HL-60 (cell line): ENCODE results near the gene CACNA2D3.

ENCODE experiments used
- DNase-seq, 2 experiments: peaks; one replicate each; pipeline ENCODE4 v3.0.0-alpha.2; 2010 to 2020; ENCODE audit warnings: low read depth in 1 of 2, low spot score in 1 of 2
- H3K27ac ChIP-seq: fragments of 250-450 bp; sonication (Bioruptor Pico); replicated peaks from 2 replicates; pipeline ENCODE4 v1.5.1; 2020; ENCODE audit warnings: mild to moderate bottlenecking, moderate library complexity
- H3K27me3 ChIP-seq: fragments of 250-450 bp; sonication (Bioruptor Pico); 2 replicates; pipeline ENCODE4 v1.5.1; 2021; ENCODE audit warnings: mild to moderate bottlenecking, moderate library complexity; ENCODE audit not compliant: insufficient read depth, poor library complexity, severe bottlenecking
- H3K4me3 ChIP-seq: replicated peaks from 2 replicates; pipeline ENCODE4 v1.5.1; 2011; ENCODE audit warnings: mild to moderate bottlenecking, control low read depth, low read length; ENCODE audit not compliant: insufficient read depth
- GABPA ChIP-seq: IDR thresholded peaks from 2 replicates; pipeline ENCODE4 v1.6.1; 2012; ENCODE audit warnings: low read depth
- POLR2AphosphoS5 ChIP-seq: IDR thresholded peaks from 2 replicates; pipeline ENCODE4 v1.6.1; 2012; ENCODE audit warnings: low read depth
- SPI1 ChIP-seq: IDR thresholded peaks from 2 replicates; pipeline ENCODE4 v1.6.1; 2012; ENCODE audit warnings: low read depth, mild to moderate bottlenecking, borderline replicate concordance
- TF ChIP-seq, protein P1 (sequence below): IDR thresholded peaks from 2 replicates; pipeline ENCODE4 v1.6.1; 2012; ENCODE audit warnings: low read depth; ENCODE audit not compliant: insufficient replicate concordance
- TF ChIP-seq, protein P2 (sequence below): IDR thresholded peaks from one replicate; pipeline ENCODE4 v1.5.1; 2011; ENCODE audit warnings: low read length, control low read depth, inconsistent platforms; ENCODE audit not compliant: insufficient read depth

The CACNA2D3 gene

DNA sequence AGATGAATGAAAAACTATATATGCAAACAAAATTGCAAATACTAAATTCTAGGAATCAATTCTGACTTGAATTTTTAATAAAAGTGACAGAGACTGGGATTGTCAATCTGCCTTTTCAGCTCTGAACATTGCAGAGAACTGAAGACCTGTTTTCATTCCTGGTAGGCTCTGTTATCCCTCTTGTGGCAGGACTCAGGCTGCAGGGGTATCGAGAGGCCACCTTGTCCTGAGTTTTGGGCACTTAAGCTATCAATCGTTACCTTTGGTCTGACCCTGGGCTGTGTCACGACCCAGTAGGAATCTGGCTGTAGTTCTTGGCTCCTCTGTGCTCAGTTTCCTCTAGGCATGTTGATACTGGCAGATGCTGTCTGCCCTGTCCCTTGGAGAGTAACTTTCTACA is 238.0 kb downstream of the CACNA2D3 start:
- no peaks in the 10 kb centered on the region for H3K27me3 ChIP-seq
- H3K4me3 ChIP-seq = no peak overlapping the region
- H3K27ac ChIP-seq = no peak overlapping the region
- DNase-seq = no peak
- TF ChIP-seq, protein P1, sequence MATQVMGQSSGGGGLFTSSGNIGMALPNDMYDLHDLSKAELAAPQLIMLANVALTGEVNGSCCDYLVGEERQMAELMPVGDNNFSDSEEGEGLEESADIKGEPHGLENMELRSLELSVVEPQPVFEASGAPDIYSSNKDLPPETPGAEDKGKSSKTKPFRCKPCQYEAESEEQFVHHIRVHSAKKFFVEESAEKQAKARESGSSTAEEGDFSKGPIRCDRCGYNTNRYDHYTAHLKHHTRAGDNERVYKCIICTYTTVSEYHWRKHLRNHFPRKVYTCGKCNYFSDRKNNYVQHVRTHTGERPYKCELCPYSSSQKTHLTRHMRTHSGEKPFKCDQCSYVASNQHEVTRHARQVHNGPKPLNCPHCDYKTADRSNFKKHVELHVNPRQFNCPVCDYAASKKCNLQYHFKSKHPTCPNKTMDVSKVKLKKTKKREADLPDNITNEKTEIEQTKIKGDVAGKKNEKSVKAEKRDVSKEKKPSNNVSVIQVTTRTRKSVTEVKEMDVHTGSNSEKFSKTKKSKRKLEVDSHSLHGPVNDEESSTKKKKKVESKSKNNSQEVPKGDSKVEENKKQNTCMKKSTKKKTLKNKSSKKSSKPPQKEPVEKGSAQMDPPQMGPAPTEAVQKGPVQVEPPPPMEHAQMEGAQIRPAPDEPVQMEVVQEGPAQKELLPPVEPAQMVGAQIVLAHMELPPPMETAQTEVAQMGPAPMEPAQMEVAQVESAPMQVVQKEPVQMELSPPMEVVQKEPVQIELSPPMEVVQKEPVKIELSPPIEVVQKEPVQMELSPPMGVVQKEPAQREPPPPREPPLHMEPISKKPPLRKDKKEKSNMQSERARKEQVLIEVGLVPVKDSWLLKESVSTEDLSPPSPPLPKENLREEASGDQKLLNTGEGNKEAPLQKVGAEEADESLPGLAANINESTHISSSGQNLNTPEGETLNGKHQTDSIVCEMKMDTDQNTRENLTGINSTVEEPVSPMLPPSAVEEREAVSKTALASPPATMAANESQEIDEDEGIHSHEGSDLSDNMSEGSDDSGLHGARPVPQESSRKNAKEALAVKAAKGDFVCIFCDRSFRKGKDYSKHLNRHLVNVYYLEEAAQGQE = no peak
- no peak for TF ChIP-seq GABPA
- TF ChIP-seq, protein P2, sequence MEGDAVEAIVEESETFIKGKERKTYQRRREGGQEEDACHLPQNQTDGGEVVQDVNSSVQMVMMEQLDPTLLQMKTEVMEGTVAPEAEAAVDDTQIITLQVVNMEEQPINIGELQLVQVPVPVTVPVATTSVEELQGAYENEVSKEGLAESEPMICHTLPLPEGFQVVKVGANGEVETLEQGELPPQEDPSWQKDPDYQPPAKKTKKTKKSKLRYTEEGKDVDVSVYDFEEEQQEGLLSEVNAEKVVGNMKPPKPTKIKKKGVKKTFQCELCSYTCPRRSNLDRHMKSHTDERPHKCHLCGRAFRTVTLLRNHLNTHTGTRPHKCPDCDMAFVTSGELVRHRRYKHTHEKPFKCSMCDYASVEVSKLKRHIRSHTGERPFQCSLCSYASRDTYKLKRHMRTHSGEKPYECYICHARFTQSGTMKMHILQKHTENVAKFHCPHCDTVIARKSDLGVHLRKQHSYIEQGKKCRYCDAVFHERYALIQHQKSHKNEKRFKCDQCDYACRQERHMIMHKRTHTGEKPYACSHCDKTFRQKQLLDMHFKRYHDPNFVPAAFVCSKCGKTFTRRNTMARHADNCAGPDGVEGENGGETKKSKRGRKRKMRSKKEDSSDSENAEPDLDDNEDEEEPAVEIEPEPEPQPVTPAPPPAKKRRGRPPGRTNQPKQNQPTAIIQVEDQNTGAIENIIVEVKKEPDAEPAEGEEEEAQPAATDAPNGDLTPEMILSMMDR = no peak

DNA sequence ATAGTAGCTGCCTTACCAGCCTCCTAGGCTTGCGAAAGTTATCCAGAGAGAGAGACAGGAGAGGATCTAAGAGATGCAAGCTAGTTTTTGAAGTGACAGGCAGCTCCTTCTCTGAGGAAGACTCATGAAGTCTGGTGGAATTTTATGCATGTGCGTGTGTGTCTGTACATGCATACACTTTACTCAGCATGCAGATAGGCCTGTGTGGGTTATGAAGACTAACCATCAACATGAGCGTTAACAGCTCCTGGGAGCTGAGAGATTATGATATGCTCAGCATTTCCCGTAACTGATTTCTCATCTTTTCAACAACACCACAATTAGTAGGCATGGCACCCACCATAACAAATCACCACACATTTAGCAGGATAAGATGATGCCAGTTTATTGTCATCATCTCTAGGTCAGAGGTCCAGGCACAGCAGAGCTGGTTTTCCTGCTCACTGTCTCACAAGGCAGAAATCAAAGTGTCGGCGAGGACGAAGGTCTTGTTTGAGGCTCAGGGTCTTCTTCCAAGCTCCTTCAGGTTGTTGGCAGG is 239.5 kb downstream of the CACNA2D3 start:
- H3K27me3 ChIP-seq = no peaks in the 10 kb centered on the region

DNA sequence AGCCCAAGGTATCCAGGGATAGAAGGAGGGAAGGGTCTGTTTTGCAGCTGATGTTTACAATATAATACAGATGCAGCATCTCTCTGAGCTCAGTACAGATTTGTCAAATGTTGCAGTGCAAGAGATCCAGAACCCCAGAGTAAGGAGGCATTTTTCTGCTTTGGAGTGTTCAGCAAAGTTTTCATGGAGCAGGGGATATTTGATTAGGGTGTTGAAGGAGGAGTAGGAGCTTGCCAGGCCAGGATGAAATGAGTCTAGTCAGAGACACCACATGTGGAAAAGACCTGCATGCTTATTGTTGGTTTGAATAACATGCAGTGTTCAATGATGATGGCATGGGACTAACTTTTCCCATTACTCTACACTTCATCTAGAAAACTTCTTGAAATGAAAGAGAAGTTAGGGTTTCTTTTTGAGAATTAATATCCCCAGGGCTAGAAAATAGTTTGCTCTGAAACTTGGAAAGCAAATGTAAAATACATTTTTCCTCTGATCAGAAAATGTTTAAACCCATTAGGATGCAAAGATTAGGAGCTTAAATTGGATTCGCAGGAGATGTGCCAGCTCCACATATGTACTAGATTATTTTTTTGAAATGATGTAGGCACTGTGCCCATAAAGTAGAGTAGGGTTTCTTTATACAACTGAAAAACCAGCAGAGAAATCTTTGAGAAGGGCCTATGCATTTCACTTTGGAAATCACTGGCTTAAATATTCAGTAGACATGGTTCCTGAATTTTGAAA is 243.8 kb downstream of the CACNA2D3 start:
- no peak for DNase-seq
- TF ChIP-seq POLR2AphosphoS5 (no peak), GABPA (no peak), SPI1 (no peak)
- TF ChIP-seq, protein P2 = no peak
- TF ChIP-seq, protein P1 = no peak

More for the DNA sequence above, 239.5 kb downstream of the CACNA2D3 start:
- TF ChIP-seq POLR2AphosphoS5 = no peak
- no peak for TF ChIP-seq GABPA
- TF ChIP-seq SPI1 = no peak
- no peak overlapping the region for H3K4me3 ChIP-seq
- H3K27ac ChIP-seq = no peak overlapping the region
- DNase-seq = no peak

DNA sequence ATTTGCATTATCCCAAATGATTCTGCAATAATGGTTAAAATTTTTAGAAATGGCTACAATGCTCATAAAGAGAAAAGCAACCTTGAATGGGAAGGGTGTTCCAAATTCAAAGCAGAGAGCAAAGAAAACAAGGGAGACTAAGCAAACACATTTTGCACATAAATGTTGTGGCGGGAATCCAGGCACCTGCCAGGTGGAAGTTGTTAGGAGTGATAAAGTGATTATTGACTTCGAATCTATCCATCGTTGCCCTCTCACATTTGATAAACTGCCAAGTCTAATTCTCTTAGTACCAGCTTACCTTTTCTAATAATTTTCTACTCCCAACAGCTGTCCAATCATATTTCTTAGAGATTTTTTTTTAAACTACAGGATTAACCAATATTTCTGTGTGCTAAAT is 244.5 kb downstream of the CACNA2D3 start:
- no peaks in the 10 kb centered on the region for H3K27me3 ChIP-seq
- no peak overlapping the region for H3K4me3 ChIP-seq
- DNase-seq = no peak
- no peak for TF ChIP-seq SPI1
- TF ChIP-seq, protein P2 = no peak
- no peak for TF ChIP-seq GABPA
- TF ChIP-seq, protein P1 = no peak
- TF ChIP-seq POLR2AphosphoS5 = no peak
- no peak overlapping the region for H3K27ac ChIP-seq

More for the DNA sequence above, 243.8 kb downstream of the CACNA2D3 start:
- no peak overlapping the region for H3K4me3 ChIP-seq
- H3K27ac ChIP-seq = no peak overlapping the region
- H3K27me3 ChIP-seq = no peaks in the 10 kb centered on the region
